Heart left ventricle (tissue), 13 donors: ENCODE measurements around the gene HIVEP2.

Experiments used
- CTCF ChIP-seq, 12 donors: fragments of 200-600 bp; sonication (generic) in 4 of 12; IDR thresholded peaks; one replicate each; pipeline versions ENCODE4 v1.5.0 to v1.8.0; 2018 to 2022; ENCODE audit warnings: antibody characterized with exemption in 12 of 12, mild to moderate bottlenecking in 5 of 12
- POLR2A ChIP-seq, 2 donors: fragments of 450-650 bp; IDR thresholded peaks; one replicate each; pipeline ENCODE4 v1.6.1; 2017; ENCODE audit warnings: antibody characterized with exemption in 2 of 2, mild to moderate bottlenecking in 2 of 2, moderate library complexity in 2 of 2
- donor health status: ischemic (EF 13 %, LVEDD 7.1; RV severe dilation, severe dysfunction).
- donor health status: DM: no; HTN: yes; CAD: no.
- donor health status: DM: no; HTN: no; CAD: no.
- donor health status: ischemic (EF 25% LVEDD 6.9; RV normal size, moderate dysfunction).
- donor health status: ischemic (EF 25% LVEDD 5.7; RV mildly dilated, moderate dysfunction).
- donor health status: ischemic (EF 35%, LVEDD 5.7; RV mildly dilated, moderate dysfunction).
- donor health status: nonischemic (EF 11% LVEDD 7.7; RV severe dilation, severe dysfunction).
- donor health status: DM: yes; HTN: yes; CAD: no.
- donor health status: PGD.
- donor health status: ischemic (EF 29% LVEDD 5.4; RV normal size, mild dysfunction).
- donor health status: nonischemic (EF 23%, LVEDD 6.1; RV moderate dilation, normal function).

- TF ChIP-seq POLR2A (IDR thresholded peaks at IDR 0.05) (no peak), CTCF (IDR thresholded peaks at IDR 0.05) (no peak)
These were observed 4.0 kb downstream of the HIVEP2 start for GRCh38 chr6:142941018-142941417.
